Ascending aorta (tissue), 2 donors: ENCODE data around the gene SAMHD1. TPM values are rescaled to one million over a fixed set of nuclear protein-coding genes. Genes with fewer than 3 reads are reported as not detected.
A peak's percentile ranks its signal among the peaks of the same experiment; 100 is the strongest.

Experiments
- DNase-seq, 2 donors: peaks; one replicate each; pipeline ENCODE4 v3.0.0-alpha.2; 2019; ENCODE audit warnings: low spot score in 2 of 2
- H3K27ac ChIP-seq, 2 donors: fragments of 200-600 bp; sonication (generic); one replicate each; pipeline ENCODE4 v1.5.1; 2016 to 2017; ENCODE audit warnings: mild to moderate bottlenecking in 1 of 2
- H3K27me3 ChIP-seq: fragments of 200-600 bp; sonication (generic); one replicate; pipeline ENCODE4 v1.5.1; 2017
- H3K36me3 ChIP-seq, 2 donors: fragments of 200-600 bp; sonication (generic); one replicate each; pipeline ENCODE4 v1.5.1; 2016
- H3K4me1 ChIP-seq, 2 donors: fragments of 200-600 bp; sonication (generic); one replicate each; pipeline ENCODE4 v1.5.1; 2016 to 2017; ENCODE audit warnings: mild to moderate bottlenecking in 1 of 2
- H3K4me3 ChIP-seq, 2 donors: fragments of 200-600 bp; sonication (generic); one replicate each; pipeline ENCODE4 v1.5.1; 2016 to 2017; ENCODE audit warnings: mild to moderate bottlenecking in 1 of 2
- H3K9me3 ChIP-seq, 2 donors: fragments of 200-600 bp; sonication (generic); one replicate each; pipeline ENCODE4 v1.5.1; 2016
- CTCF ChIP-seq, 3 experiments: fragments of 200-600 bp in 2 of 3; fragments of 450-650 bp in 1 of 3; sonication (generic) in 2 of 3; IDR thresholded peaks; one replicate each; pipeline ENCODE4 v1.5.1; 2016 to 2019; ENCODE audit warnings: antibody characterized with exemption in 3 of 3, mild to moderate bottlenecking in 1 of 3, moderate library complexity in 1 of 3
- intact Hi-C: fragments of 100-400 bp; cut with DNase I; formaldehyde crosslinking; loops from one replicate; pipeline ENCODE4 v1.15.1; 2023
- total RNA-seq: library from RNA; depleted of rRNA; stranded (reverse); fragments of >200 nt; gene quantifications from one replicate; pipeline ENCODE4 v1.1.0, GENCODE V29; 2016

Gene SAMHD1
- total RNA-seq, 1 donor from 2014 or later: 163 TPM

GRCh38 chr20:36886859-36887751 is 64.4 kb downstream of the SAMHD1 start:
- Histone ChIP-seq H3K36me3 (peaks cover 7 to 27% of the 10 kb centered on the region in 2 donors), H3K27ac (no peak overlapping the region), H3K4me3 (peak overlapping the region in 1 of 2 donors; percentile 12), H3K27me3 (no peaks in the 10 kb centered on the region), H3K9me3 (no peaks in the 10 kb centered on the region), H3K4me1 (no peaks in the 10 kb centered on the region)
- TF ChIP-seq CTCF (IDR thresholded peaks at IDR 0.05): peak; percentile 93 to 96 (median 95)
- peak in 1 of 2 donors; percentile 90 for DNase-seq
- intact Hi-C loops: loop anchor here (1.0 to 10.0 kb wide), 4 partner anchors 24 to 222 kb away; a partner anchor contains a TSS

GRCh38 chr20:36885356-36885755 is 66.2 kb downstream of the SAMHD1 start:
- H3K36me3 ChIP-seq: peaks cover 0 to 12% of the 10 kb centered on the region in 2 donors
- no peak overlapping the region for H3K27ac ChIP-seq
- no peaks in the 10 kb centered on the region for H3K4me1 ChIP-seq
- no peaks in the 10 kb centered on the region for H3K9me3 ChIP-seq
- intact Hi-C loops: loop anchor here (5.0 to 10.0 kb wide), 2 partner anchors 93 to 221 kb away; no protein-coding TSS in a partner anchor
- no peak for TF ChIP-seq CTCF (IDR thresholded peaks at IDR 0.05)
- H3K27me3 ChIP-seq: no peaks in the 10 kb centered on the region
- DNase-seq: no peak
- no peak overlapping the region for H3K4me3 ChIP-seq

- intact Hi-C loops: loop anchor here (10.0 kb wide), 1 partner anchor 219 kb away; no protein-coding TSS in a partner anchor
- H3K27ac ChIP-seq: no peak overlapping the region
- no peaks in the 10 kb centered on the region for H3K9me3 ChIP-seq
- H3K4me1 ChIP-seq: no peaks in the 10 kb centered on the region
- H3K27me3 ChIP-seq: no peaks in the 10 kb centered on the region
- no peak for TF ChIP-seq CTCF (IDR thresholded peaks at IDR 0.05)
- no peak overlapping the region for H3K4me3 ChIP-seq
- peaks cover 0 to 1% of the 10 kb centered on the region in 2 donors for H3K36me3 ChIP-seq
- DNase-seq: no peak
Measured at GRCh38 chr20:36883977-36884535, 67.5 kb downstream of the SAMHD1 start.

GRCh38 chr20:36881888-36882287 is 69.6 kb downstream of the SAMHD1 start:
- Histone ChIP-seq H3K9me3 (no peaks in the 10 kb centered on the region), H3K27me3 (no peaks in the 10 kb centered on the region), H3K36me3 (no peaks in the 10 kb centered on the region), H3K27ac (no peak overlapping the region), H3K4me3 (no peak overlapping the region), H3K4me1 (no peaks in the 10 kb centered on the region)
- intact Hi-C loops: loop anchor here (10.0 kb wide), 1 partner anchor 217 kb away; no protein-coding TSS in a partner anchor
- DNase-seq: no peak
- no peak for TF ChIP-seq CTCF (IDR thresholded peaks at IDR 0.05)

- Histone ChIP-seq H3K4me3 (no peak overlapping the region), H3K9me3 (no peaks in the 10 kb centered on the region), H3K36me3 (no peaks in the 10 kb centered on the region), H3K27ac (no peak overlapping the region), H3K4me1 (no peaks in the 10 kb centered on the region), H3K27me3 (no peaks in the 10 kb centered on the region)
- intact Hi-C loops: loop anchor here (10.0 kb wide), 1 partner anchor 217 kb away; no protein-coding TSS in a partner anchor
- no peak for TF ChIP-seq CTCF (IDR thresholded peaks at IDR 0.05)
- DNase-seq: no peak
Measured at GRCh38 chr20:36881331-36881730, 70.2 kb downstream of the SAMHD1 start.
